G401.6 (cell line): ENCODE results near the gene FBXO38.
A peak's percentile ranks its signal among the peaks of the same experiment; 100 is the strongest.
"Not testable (repeated sequence)": the region's sequence is repeated elsewhere in the genome, so short reads cannot be mapped to it uniquely, and the experiment has no call there.

Experiments used
- FAIRE-seq: peaks from 2 replicates; lab custom pipeline; 2012; peaks lifted over from hg19 to GRCh38; lab: Jason Lieb, UNC

Gene FBXO38

GRCh38 chr5:148436029-148436428 lies 52.3 kb downstream of the FBXO38 start:
- FAIRE-seq: no peak

- no peak for FAIRE-seq
Measured at GRCh38 chr5:148437249-148437648, 53.5 kb downstream of the FBXO38 start.

DNA sequence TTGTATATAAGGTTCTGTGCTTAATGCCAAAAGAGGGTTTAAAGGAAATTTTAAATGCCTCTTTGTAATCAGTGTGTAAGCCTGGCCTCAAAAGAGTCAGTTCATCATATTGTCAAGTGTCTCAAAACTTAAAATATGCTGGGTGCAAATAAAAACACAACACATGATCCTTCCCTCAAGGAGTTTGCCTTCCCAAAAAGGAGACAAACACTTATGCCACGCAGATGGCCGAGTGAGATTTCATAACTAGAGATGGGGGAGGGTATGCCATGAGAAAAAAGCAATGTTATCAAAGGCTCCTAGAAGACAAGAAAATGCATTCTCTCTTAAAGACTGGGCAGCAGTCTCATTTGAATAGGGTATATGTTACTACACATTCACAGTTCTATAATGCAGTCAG lies 55.2 kb downstream of the FBXO38 start:
- FAIRE-seq: no peak

- no peak for FAIRE-seq
Measured at GRCh38 chr5:148443241-148443640, 59.5 kb downstream of the FBXO38 start.

DNA sequence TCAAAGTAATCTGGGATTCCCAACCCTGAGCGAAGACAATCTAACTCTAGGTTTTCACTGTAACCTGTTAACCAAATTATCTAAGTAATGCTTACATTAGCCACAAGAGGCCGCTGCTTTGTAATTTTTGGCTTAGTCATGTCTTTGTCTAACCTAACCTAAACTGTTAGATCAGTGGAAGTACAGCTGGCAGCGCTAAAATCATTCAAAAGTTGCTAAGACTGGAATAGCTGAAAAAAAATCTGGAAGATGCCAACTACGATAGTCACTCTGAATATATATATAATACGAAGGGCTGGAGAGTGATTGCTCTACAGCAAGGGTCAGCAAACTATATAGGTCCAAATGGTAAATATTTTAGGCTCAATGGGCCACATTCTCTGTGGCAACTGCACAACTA lies 60.2 kb downstream of the FBXO38 start:
- FAIRE-seq: peak; percentile 95

DNA sequence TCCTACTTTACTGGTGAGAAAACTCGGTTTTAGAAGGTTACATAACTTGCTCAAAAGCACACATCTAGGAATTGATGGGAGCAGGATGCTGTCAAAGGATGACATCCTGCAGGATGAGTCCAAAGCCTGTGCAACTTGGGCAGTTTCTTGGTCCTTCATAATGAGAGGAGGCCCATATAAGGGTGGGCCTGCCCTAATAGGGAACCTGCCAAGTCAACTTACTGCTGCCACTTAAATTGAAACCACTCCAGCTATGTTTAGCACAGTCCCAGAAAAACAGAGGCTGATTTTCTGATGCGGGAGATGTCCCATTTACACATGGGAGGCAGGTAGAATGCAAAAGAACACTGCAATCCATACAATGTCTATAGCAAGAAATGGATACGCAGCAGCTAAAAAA lies 61.8 kb downstream of the FBXO38 start:
- no peak for FAIRE-seq

GRCh38 chr5:148446611-148447010 lies 62.9 kb downstream of the FBXO38 start:
- FAIRE-seq: no peak

DNA sequence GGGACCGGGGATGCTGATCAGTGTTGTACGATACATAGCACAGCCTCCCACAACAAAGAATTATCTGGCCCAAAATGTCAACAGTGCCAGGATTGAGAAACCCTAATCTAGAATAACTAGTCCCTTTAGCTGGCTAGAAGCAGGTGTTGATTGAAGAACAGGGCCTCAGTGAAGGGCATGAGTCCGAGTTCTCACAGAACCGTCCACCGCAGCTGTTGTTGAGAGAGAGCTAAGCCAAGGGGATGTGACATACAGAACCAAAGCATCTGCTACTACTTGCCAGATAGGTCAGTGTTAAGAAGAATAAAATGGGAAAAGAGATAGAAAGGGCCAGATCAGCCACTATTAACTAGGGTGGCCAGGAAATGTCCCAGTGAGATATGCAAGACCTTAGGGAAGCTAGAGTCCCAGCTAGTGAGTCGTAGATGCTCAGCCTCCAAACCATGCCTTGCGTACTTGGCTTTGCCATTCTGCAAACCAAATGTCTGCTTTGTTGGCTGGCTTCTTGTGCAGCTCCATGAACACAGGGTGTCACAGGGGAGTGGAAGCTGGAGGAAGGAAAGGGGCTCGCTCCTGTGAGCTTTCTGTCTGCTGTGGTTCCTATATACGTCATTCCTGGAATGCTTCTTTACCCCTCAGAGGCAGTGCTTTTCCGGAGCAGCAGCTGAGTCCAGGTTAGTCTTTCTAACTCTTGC lies 68.9 kb downstream of the FBXO38 start:
- FAIRE-seq: no peak

DNA sequence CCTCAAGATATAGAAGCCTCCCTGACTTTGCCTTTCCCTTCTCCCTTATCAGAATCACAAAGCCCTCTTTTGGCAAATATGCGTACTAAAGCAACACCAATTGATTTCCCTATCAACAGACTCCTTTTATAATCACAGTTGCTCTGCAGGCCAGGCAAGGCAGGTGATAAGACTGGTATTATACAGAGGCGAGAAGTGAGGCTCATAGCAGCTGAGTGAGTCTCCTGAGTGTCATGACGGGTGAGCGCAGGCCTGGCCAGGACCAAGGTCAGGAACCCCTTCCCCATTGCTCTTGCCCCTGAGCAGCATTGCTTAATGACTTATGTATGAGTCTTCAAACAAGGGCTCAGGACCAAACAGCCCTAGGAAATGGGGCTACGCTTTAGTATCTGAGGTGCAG lies 70.8 kb downstream of the FBXO38 start:
- no peak for FAIRE-seq

DNA sequence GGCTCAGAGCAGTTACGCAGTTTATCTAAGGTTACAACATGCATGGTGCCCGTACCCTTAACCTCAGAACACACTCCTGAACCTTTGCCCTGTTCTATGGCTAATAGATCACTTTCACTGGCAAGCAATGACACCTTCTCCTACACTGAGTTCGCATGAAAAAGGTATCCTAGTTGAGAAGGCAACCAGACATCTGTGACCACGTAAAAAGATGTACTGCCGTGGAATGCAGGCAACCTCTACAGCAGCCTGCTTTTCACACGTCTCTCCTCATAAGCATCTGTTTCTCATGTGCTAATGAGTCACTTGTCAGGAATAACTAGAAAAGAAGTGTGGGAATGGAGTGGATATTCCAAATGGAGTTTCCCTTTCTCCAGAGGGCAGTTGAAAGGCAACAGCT lies 71.4 kb downstream of the FBXO38 start:
- FAIRE-seq: no peak

- FAIRE-seq: no peak
Measured at GRCh38 chr5:148457183-148457620, 73.4 kb downstream of the FBXO38 start.

DNA sequence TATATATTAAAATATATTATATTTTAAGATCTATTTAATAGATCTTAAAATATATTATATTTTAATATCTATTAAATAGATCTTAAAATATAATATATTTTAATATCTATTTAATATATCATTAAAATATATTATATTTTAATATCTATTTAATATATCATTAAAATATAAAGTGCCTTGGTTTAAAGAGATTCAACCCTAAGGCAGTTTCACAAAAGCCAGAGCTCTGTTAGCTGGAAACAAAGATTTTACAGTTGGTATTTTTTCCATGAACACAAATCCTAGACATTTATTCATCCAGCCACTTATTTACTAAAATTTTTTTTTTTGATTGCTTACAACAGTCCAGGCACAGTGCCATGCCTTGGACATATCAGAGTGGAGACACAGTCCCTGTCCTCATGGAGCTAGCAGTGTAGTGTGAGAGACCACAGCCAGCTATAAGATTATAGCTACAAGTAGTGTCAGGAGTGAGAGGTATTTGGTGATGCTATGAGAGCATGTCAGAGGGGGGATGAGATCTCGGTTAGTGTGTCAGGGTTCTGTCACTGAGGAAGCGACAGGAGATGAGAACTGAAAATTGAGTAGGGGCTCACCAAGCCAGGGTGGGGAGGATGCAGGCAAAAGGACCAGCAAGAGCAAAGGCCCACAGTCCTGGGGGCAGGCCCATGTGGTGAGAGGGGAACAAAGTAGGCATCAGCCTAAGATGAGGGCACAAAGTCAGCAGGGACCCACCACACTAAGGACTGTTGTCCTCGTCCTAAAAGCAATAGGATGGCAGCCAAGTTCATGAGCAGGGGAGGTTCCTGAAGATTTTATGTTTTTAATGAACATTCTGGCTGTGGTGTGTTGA lies 74.5 kb downstream of the FBXO38 start:
- no peak for FAIRE-seq

- FAIRE-seq: no peak
Measured at GRCh38 chr5:148459669-148460068, 75.9 kb downstream of the FBXO38 start.

- no peak for FAIRE-seq
Measured at GRCh38 chr5:148465381-148466235, 81.8 kb downstream of the FBXO38 start.

- FAIRE-seq: no peak
Measured at GRCh38 chr5:148466236-148466580, 82.5 kb downstream of the FBXO38 start.

GRCh38 chr5:148467958-148468357 lies 84.2 kb downstream of the FBXO38 start:
- no peak for FAIRE-seq

- not testable (repeated sequence) for FAIRE-seq
Measured at GRCh38 chr5:148468746-148469145, 85.0 kb downstream of the FBXO38 start.

DNA sequence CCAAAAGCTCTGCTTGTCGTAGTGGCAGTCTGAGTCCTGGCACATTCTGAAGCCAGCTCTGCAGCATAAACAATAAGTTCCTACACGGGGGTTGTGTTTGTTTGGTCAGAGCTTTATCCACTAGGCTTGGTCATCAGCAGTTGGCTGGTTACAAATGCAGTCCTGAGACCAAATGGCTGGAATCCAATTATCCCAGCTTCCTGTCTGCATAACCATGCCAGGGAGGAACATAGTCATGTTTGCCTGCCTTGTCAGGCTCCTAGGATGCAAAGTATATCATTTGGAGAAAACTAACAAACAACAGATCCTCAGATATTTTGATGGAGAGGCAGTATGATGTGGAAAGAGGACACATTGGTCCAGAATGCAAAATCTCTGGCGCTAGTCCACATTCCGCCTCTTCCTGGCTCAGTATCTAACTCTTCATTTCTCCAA lies 85.8 kb downstream of the FBXO38 start:
- no peak for FAIRE-seq

DNA sequence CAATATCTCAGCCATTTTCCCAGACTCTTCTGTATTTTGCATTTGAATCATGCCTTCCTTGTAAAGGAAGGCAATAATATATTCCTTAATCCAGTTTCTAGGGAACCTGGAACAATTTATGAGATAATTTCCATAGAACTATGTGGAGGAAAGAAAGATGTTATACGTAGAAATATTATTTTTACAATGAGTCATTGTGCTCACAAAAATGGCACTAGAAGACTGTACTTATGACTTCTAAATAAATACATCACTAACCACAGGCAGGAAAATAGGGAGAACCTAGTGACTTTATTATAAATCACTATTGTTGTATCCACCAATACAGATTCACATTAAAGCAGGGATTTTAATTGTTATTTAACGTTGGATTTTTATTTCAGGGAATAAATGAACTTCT lies 87.6 kb downstream of the FBXO38 start:
- no peak for FAIRE-seq

DNA sequence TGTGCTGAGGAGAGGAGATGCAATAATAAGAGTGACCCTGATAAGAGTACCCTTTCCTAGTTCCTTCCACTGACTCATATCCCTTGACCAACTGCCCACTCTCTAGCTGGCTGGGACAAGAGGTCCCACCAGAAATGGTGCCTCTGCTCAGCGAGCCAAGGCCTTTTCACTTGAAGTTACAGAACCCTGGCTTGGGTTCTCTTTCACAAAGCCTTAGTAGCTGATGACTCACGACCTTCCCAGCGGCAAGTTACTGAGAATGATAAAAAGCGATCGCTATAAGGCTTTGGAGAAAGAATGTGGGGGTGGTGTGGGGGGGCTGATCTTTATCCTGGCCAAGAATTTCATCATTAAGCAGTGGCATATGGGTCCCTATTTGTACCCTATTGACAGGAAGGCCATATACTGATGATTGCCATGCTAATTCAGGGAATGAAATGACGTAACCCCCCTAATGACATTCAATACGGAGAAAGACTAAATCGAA lies 90.3 kb downstream of the FBXO38 start:
- FAIRE-seq: no peak

DNA sequence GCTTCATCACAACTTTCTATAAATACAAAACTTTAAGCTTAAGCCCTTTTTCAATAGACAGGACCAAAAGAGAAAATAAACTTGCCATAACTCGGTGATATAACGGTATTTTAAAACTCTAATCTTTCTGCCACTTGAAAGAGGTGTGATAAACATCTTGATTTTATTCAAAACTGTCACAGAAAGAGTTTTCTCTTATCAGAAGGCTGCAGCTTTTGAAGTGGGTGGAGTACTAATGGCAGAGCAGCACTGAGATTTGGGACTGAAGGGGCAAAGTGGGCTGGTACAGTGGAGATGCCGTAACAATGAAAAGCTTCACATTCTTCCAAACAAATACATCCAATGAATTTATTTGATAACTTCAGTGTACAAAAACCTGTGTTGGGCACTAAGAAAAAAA lies 92.5 kb downstream of the FBXO38 start:
- FAIRE-seq: no peak

GRCh38 chr5:148477429-148477828 lies 93.7 kb downstream of the FBXO38 start:
- no peak for FAIRE-seq

DNA sequence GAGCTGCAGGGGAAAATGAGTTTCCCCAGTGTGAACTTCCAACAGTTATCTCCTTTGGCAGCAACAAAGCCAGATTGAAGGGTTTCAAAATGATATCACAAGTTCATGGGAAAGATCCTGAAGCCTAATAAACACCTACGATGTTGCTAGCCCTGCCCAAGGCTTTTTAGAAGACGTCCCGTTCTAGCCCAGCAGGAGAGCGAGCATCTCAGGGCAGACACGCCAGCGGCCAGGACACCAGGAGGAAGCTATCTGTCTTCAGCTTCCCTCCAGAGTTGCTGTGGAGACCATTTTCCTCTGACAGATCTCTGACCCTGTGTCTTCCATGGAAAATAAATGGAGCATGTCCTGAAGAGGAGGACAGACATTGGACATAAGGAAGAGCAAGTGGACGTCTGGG lies 98.4 kb downstream of the FBXO38 start:
- FAIRE-seq: no peak
